ENCODE measurements around the gene GALC. TPM values are rescaled to one million over a fixed set of nuclear protein-coding genes. Genes with fewer than 3 reads are reported as not detected.
"Not testable (repeated sequence)": the region's sequence is repeated elsewhere in the genome, so short reads cannot be mapped to it uniquely, and the experiment has no call there.

GALC gene
- polyA plus RNA-seq (ENCODE audit: insufficient read length in 4 of 4), result 10 to 100 TPM; 36.6 to 49.5 (median 41.2) TPM

DNA sequence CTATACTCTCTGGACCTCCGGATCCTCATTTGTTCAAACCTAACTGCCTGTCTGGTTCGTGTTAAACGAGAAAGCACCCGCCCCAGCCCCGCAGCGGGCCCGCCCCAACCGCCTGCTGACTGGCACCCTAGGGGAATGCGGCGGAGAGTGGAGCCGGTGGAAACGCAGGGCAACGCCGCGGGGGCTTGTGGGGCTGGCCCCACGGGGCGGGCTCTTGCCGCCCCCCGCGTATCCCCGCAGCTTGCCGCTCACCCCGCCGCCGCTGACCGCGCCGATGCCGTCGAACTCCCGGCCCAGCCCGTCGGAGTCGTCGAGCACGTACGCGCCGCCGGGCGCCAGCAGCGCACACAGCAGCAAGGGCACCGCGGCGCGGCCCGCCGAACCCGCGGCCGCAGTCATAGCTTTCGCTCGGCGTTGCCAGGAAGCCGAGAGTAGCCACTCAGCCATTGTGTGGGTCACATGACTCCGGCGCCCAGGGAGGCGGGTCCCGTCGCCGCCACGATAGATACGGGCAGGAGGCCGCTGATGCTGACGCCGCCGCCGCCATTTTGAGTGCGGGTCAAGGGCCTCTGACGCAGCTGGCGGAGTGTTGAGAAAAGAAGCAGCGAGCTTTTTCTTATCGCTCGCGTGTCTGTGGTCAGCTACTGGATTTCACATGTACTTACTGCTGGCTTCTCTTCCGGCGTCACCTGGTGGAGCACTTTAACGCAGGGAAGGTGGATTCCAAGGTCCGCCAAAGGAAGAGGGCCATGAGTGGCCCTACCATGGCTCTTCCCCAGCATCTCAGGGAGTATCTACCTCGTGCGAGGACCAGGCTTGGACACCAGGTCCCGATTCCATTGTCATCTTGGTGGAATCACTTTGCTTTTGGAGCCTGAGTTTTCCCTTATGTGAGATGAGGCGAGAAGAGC is at the start of gene GALC:
Gene GALC (minus strand): TSS at position 465 of the 911 bp plus-strand sequence. CDS start 18 bp downstream, at position 447.
- DNase-seq (ENCODE audit: low read depth in 4 of 4, low spot score in 2 of 4), result peak; percentile 64 to 81 (median 74)

DNA sequence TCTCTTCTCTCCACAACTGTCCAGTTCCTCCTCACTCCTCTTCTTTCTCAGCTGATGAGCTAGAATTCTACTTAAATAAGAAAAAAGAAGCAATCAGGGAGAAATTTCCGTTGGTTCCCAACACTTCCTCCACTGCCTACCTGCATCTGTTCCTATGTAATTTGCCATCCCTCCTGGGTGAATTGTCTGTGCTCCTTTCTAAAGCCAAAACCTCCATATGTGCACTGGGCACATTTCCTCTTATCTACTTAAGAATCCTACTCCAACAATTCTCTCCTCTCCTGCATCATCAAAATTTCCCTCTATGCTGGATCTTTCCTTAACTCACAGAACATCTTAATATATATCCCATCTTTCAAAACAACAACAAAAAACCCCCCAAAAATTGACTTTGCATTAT is 47.2 kb upstream of the GALC start:
- DNase-seq (ENCODE audit: low read depth in 4 of 4, low spot score in 2 of 4), result no peak

DNA sequence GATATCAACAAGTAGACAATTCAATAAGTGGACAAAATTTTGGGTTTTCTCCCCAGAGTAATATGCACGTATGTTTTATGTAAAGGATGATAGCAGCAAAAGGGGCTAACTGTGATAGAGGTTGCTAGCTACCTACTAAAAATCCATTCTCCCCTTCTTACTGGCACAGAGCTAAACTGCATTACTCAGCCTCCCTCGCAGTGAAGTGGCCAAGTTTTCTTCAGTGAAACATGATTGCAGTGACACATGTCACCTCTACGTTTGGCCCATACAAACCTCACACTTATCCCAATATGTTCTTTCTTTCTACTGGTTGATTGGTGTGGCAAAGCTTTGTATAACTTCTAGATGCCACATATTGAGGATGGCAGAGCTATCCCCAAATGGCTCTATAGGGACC is 46.2 kb upstream of the GALC start:
- DNase-seq (ENCODE audit: low read depth in 4 of 4, low spot score in 2 of 4), result no peak

DNA sequence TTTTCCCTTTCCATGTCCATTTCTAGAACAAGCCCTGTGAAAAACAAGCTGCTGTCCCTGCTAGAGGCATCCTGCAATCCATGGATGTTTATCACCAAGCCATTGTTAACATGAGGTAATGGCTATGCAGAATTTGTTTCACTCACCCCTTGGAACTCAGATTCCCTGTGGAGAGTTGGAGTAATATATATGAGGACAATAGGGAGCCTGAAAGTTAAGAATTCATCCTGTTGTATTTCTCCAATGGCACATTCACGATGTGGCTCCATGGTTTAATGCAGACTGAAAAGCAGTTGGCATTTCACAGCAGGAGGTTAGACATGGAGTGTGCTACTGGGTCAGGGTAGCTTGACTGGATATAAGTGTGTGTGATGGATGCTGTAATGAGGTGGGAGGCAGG is 44.3 kb upstream of the GALC start:
- DNase-seq (ENCODE audit: low read depth in 4 of 4, low spot score in 2 of 4), result no peak

DNA sequence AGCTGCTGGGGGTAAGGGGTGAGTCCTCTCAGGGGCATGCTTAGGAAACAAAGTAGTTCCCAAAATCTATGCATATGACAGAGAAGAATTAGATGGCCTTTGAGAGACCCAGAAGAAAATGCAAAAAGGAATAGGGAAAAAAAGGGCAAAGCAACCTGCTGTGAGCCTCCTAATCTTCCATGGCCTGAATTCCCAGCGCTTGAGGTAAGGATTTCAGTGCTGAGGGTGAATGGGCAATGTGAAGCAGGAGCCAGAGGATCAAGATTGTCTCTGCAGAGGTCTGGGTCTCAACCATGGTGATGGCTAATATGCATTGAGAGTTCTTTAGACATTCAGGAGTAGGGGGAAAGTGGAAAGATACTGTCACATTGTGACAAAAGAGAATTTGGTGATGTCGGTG is 43.4 kb upstream of the GALC start:
- DNase-seq (ENCODE audit: low read depth in 4 of 4, low spot score in 2 of 4), result no peak

DNA sequence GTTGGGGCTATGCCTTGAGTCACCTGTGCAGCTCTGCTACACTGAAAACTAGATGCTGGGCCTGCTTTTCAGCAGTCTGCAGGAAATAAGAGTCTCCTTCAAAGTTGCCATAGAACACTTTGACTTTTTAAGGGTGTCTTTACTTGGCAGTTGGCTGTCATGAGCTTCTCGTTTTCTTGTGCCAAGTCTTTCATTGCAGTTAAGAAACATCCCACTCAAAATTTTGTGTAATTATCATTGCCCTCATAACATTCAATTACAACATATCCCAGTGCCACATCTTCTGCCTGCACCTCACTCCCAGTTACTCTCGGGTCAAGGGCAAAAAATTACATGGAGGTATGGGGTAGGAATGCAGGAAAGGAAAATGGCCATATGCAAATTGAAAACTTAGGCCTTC is 41.1 kb upstream of the GALC start:
- no peak for DNase-seq (ENCODE audit: low read depth in 4 of 4, low spot score in 2 of 4)

DNA sequence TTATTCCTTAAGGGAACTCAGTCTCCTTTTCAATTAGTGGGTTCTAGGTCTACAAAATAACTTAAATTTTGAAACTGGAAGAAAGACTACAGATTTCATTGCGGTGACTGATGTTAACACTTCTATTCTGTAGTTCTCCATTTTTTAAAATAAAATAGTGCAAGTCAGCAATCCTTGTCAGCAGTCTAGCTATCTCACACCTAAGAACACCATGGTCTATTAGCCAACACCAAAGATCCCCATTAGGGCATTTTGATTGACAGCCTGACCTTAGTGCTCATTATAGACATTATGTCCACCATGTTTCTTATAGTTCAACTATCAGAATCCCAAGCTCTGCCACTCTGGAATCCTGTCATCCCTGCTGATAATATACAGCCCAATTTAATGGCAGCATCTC is 39.4 kb upstream of the GALC start:
- DNase-seq (ENCODE audit: low read depth in 4 of 4, low spot score in 2 of 4), result no peak

DNA sequence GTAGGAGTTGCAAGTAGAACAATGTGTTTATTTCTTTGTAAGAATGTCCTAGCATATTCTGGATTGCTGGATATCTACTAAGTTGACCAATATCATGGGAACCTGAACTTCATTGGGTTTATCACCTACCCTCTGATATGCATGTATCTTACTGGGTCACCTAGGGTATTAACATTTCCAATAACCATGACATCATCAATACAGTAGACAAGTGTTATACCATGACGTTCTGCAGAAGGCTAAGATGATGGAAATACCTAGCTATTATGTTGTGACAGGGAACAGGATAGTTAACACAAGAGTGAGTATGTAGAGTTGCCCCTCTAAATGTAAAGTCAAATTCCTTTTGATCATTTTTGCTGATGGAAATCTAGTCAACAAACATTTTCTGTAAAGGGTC is 37.9 kb upstream of the GALC start:
- no peak for DNase-seq (ENCODE audit: low read depth in 4 of 4, low spot score in 2 of 4)

DNA sequence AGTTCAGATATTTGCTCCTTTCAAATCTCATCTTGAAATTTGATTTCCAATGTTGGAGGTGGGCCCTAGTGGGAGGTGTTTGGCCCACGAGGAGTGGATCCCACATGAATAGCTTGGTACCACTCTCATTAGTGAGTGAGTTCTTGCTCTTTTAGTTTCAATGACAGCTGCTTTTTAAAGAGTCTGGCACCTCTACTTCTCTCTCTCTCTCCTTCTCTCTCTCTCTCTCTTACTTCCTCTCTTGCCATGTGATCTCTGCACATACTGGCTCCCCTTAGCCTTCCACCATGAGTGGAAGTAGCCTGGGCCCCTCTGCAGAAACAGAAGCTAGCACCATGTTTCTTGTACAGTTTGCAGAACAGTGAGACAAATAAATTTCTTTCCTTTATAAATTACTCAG is 37.1 kb upstream of the GALC start:
- no peak for DNase-seq (ENCODE audit: low read depth in 4 of 4, low spot score in 2 of 4)

DNA sequence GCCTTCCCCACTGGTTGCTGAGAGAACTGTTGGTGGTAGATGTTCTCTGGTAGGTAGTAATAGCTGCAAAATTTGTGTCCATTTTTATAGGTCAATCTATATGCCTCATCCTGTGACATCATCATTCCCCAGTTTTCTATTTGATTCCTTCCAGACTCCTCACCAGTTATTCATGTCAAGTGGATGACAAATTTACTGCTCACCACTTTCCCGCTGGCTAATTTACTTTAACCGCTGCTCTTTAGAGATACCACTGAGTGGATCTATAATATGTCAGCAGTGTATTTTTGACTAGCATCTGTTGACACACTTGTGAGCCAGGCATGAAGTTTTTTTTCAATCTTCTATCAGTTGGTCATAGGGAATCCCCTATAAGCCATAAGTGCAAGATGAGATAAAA is 36.5 kb upstream of the GALC start:
- DNase-seq (ENCODE audit: low read depth in 4 of 4, low spot score in 2 of 4), result no peak

DNA sequence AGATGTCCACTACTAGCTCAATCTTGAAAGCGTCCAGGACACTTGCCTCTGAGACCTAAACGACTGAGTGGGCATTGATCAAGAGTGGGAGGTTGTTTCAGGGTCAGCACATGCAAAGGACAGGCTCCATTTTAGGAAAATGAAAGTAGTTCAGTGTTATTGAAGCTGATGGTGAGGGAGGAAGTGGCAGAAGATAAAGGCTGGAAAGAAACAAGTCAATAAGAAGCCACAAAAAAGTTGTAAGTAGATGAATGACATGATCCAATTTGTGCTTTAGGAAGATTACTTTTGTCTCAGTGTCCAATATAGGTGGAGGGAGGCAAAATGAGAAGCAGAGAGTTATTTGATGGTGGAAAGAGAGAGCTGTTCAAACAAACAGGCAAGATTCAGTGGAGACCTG is 33.9 kb upstream of the GALC start:
- no peak for DNase-seq (ENCODE audit: low read depth in 4 of 4, low spot score in 2 of 4)

DNA sequence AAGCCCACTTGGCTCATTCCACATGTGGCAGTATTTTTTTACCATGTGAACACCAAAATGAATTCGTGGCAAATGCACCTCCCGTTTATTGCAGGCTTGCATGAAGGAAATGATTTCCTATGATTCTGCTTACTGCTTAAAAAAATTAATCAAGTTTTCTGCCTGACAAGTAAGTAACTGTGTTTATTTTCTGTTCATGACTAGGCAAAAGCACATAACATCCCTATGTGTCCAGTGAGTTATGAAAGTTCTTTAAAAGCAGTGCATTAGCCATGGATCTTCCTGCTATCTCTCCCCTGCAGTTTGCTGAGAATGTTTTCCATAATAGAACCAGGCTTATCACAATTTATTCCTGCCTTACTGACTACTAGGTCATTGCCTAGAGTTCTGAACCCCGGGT is 32.3 kb upstream of the GALC start:
- DNase-seq (ENCODE audit: low read depth in 4 of 4, low spot score in 2 of 4), result no peak

DNA sequence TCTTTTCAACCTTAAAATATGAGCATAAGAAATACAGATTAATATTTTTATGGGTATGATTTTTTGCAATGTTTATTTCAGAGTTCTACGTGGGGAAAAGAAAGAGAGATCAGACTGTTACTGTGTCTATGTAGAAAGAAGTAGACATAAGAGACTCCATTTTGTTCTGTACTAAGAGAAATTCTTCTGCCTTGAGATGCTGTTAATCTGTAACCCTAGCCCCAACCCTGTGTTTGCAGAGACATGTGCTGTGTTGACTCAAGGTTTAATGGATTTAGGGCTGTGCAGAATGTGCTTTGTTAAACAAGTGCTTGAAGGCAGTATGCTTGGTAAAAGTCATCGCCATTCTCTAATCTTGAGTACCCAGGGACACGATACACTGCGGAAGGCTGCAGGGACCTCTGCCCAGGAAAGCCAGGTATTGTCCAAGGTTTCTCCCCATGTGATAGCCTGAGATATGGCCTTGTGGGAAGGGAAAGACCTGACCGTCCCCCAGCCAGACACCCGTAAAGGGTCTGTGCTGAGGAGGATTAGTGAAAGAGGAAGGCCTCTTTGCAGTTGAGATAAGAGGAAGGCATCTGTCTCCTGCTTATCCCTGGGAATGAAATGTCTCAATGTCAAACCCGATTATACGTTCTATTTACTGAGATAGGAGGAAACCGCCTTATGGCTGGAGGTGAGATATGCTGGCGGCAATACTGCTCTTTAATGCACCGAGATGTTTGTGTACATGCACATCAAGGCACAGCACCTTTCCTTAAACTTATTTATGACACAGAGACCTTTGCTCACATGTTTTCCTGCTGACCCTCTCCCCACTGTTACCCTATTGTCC is 31.5 kb upstream of the GALC start:
- DNase-seq (ENCODE audit: low read depth in 4 of 4, low spot score in 2 of 4), result not testable (repeated sequence)

DNA sequence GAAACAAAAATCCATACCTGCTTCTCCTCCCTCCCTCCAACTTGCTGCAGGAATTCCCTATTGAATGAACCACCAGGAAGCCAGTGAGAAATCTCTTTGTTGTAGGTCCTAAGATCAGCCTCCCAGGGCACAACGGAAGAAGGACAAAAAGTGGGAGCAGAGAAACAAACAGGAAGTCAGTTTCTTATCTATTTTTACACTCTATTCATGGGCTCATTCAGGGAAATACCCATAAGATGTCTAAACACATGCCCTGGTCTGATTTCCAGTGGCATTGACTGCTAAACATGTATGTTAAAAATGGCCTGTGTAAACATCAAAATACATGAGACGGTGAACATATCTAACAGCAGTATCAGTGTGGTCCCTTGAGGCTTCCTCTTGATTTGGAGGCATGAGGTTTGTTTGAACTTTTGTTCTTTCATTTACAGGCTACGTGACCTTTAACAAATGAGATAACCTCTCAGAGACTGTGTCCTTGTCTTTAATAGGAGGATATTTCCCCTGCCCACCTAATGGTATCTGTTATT is 30.7 kb upstream of the GALC start:
- no peak for DNase-seq (ENCODE audit: low read depth in 4 of 4, low spot score in 2 of 4)

DNA sequence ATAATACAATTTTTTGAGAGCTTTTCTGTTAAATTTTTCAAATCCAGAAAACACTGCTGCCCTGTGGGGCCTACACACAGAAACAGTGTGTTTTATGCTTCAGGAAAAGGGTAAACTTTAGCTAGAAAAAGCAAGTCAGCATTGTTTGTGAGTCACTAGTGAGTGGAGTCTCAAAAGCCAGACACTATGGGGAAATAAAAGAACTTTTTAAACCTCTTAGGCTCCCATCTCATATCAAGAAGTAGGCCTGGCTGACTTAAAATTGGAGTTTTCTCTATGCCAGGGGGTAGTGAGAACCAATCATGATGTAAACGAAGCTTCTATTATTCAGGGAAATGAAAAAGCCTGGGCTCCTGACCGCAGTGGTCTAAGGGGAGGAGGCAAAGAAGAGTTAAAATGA is 24.6 kb upstream of the GALC start:
- no peak for DNase-seq (ENCODE audit: low read depth in 4 of 4, low spot score in 2 of 4)

DNA sequence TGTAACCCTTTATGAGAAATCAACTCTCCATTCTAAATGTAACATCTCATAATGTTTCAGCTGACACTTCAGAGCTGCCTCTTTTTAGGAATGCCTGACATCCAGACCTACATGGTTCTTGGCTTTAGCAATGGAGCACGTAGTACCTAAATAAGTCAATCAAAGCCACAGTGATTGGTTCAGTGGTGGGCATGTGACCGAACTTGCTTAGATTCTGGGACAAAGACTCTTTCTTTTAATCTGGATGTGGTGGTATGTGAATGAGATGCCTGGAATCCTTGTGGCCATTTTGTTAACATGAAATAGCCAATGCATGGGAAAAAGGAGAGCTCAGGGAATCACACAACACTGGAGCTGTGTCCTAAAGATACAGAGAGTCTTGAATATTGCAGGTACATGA is 23.8 kb upstream of the GALC start:
- no peak for DNase-seq (ENCODE audit: low read depth in 4 of 4, low spot score in 2 of 4)

DNA sequence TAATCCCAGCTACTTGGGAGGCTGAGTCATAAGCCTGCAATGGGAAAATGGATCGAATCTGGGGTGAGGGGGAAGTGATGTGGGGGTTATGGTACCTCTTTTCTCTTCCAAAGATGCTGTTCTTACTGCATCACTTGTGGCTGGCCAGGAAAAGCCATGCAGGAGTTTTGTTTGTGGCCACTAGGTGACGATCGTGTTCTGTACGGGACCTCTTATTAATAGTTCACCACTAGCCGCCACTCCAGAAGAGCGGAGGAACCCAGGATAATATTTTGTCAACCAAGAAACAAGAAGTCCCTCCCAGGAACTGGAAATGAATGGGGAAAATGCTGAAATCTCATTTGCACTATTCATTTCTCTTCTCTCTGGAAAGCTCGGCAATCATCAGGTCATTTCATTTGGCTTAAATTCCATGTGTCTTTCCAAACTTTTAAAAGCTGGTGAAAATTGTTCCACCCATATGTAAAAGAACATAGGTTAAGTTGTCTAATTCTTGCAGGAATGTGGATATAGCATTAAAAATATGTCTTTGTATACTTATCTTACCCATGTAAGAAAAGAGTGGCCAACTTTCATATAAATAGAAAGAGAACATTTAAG is 20.9 kb upstream of the GALC start:
- DNase-seq (ENCODE audit: low read depth in 4 of 4, low spot score in 2 of 4), result peak in 2 of 4 donors; percentile 27 to 59

DNA sequence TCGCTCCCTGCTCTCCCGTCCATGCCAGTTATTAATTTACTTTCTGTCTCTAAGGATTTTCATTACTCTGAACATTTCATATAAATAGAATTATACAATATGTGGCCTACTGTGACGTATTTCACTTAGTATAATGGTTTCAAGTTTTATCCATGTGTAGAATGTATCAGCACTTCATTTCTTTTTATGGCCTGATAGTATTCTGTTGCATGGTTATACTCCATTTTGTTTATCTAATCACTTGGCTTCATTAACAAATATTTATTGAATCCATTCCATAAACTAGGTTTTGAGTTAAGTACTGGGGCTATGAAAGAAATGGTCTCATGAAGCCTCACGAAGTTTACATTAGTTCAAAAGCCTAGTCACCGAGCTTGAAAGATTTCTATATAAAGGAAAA is 19.5 kb upstream of the GALC start:
- no peak for DNase-seq (ENCODE audit: low read depth in 4 of 4, low spot score in 2 of 4)

DNA sequence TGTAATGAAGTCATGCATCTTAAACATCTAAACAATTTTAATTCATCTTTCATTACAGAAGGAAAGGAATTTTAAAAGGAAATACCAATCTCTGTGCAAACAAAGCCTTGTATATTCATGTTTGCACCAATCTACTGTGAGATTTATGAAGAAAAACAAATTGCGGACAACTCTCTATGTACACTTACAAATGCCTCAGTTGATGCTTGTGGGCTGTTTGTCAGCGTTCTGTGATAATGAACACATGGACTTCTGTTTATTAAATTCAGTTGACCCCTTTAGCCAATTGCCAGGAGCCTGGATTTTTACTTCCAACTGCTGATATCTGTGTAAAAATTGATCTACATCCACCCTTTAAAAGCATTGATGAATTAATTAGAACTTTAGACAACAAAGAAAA is 17.3 kb upstream of the GALC start:
- DNase-seq (ENCODE audit: low read depth in 4 of 4, low spot score in 2 of 4), result no peak

DNA sequence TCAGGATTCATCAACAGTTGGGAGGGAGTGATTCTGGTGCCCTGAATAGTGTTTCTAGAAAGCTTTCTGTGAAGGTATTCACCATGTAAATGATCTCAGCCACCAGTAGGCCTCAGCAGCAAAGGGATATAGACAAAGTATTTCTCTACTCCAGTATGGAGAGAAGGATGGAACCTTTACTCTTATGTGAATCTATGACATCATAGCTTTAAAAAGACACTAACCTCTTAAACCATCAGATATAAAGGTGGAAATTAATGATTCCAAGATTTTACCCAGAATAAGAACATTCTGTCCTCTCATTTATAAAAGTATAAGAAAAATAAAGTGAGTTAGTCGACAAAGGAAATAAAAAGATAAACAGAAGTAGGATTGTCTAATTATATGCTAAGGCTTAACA is 16.5 kb upstream of the GALC start:
- DNase-seq (ENCODE audit: low read depth in 4 of 4, low spot score in 2 of 4), result no peak

All from left renal cortex interstitium (tissue), 4 donors.